H1 (cell line): ENCODE measurements around the gene WNT3A. TPM values are rescaled to one million over a fixed set of nuclear protein-coding genes. Genes with fewer than 3 reads are reported as not detected.

Source experiments
- CTCF ChIA-PET: fragments of 300-600 bp; sonication (Branson Sonifier 250); formaldehyde crosslinking; loops from one replicate; lab custom pipeline; 2021; ENCODE audit not compliant: partially characterized antibody; lab: Charles Lee
- POLR2A ChIA-PET: fragments of 300-600 bp; sonication (Branson Sonifier 250); formaldehyde crosslinking; loops from one replicate; lab custom pipeline; 2021; ENCODE audit warnings: inconsistent platforms; ENCODE audit not compliant: partially characterized antibody; lab: Charles Lee
- DNase-seq, 2 experiments: peaks; one replicate each; pipeline versions ENCODE4 v3.0.0 to v3.0.0-alpha.2; 2010 to 2022; ENCODE audit warnings: low spot score in 2 of 2, low read depth in 1 of 2, mixed read lengths in 1 of 2
- FAIRE-seq: peaks from 2 replicates; lab custom pipeline; 2011; peaks lifted over from hg19 to GRCh38; lab: Jason Lieb, UNC
- H2AFZ ChIP-seq: 2 replicates; pipeline ENCODE4 v1.8.1; 2012; ENCODE audit warnings: low read length, inconsistent platforms
- H2AK5ac ChIP-seq: 2 replicates; pipeline ENCODE4 v1.6.1; 2013; ENCODE audit warnings: low read depth, low read length
- H2BK120ac ChIP-seq: replicated peaks from 2 replicates; pipeline ENCODE3; 2013; ENCODE audit warnings: low read depth, low read length, inconsistent platforms
- H2BK12ac ChIP-seq: 2 replicates; pipeline ENCODE4 v1.6.1; 2013; ENCODE audit warnings: low read depth, low read length
- H2BK15ac ChIP-seq: 2 replicates; pipeline ENCODE4 v1.6.1; 2013; ENCODE audit warnings: low read length
- H2BK20ac ChIP-seq: 2 replicates; pipeline ENCODE4 v1.6.1; 2013; ENCODE audit warnings: low read length
- H2BK5ac ChIP-seq: 2 replicates; pipeline ENCODE4 v1.6.1; 2013; ENCODE audit warnings: low read depth, low read length
- H3K14ac ChIP-seq: 2 replicates; pipeline ENCODE4 v1.6.1; 2013; ENCODE audit warnings: inconsistent platforms; ENCODE audit not compliant: insufficient read length
- H3K18ac ChIP-seq: 2 replicates; pipeline ENCODE4 v1.6.1; 2013; ENCODE audit warnings: low read length; ENCODE audit errors: extremely low read depth
- H3K23ac ChIP-seq: 2 replicates; pipeline ENCODE4 v1.6.1; 2013; ENCODE audit warnings: inconsistent platforms; ENCODE audit not compliant: insufficient read length
- H3K23me2 ChIP-seq: 2 replicates; pipeline ENCODE4 v1.6.1; 2013; ENCODE audit warnings: low read depth, low read length
- H3K27ac ChIP-seq: 2 replicates; pipeline ENCODE4 v1.6.1; 2011; ENCODE audit warnings: low read depth, low read length, inconsistent platforms
- H3K27me3 ChIP-seq, 4 experiments: replicated peaks in 1 of 4; 1 replicate in 1 of 4; 2 replicates in 3 of 4; pipeline versions ENCODE4 v1.6.1 to v1.8.1; 2011 to 2013; ENCODE audit warnings: low read length in 3 of 4, mild to moderate bottlenecking in 3 of 4, inconsistent platforms in 2 of 4, mixed read lengths in 2 of 4, moderate library complexity in 1 of 4; ENCODE audit not compliant: control insufficient read depth in 3 of 4, insufficient read depth in 3 of 4; ENCODE audit errors: extremely low read depth in 1 of 4
- H3K36me3 ChIP-seq, 4 experiments: 2 replicates each; pipeline versions ENCODE4 v1.6.1 to v1.8.1; 2011 to 2013; ENCODE audit warnings: mild to moderate bottlenecking in 4 of 4, low read length in 3 of 4, moderate library complexity in 2 of 4, control low read depth in 1 of 4, inconsistent platforms in 1 of 4; ENCODE audit not compliant: insufficient read depth in 4 of 4, control insufficient read depth in 2 of 4
- H3K4ac ChIP-seq: replicated peaks from 2 replicates; pipeline ENCODE3; 2013; ENCODE audit warnings: low read length, low read depth, mixed read lengths, inconsistent platforms; ENCODE audit not compliant: insufficient read length
- H3K4me1 ChIP-seq, 4 experiments: replicated peaks in 1 of 4; 1 replicate in 1 of 4; 2 replicates in 3 of 4; pipeline versions ENCODE4 v1.6.1 to v1.8.1; 2011 to 2013; ENCODE audit warnings: low read length in 3 of 4, inconsistent platforms in 2 of 4, mixed read lengths in 1 of 4; ENCODE audit not compliant: insufficient read depth in 4 of 4, control insufficient read depth in 3 of 4
- H3K4me2 ChIP-seq, 2 experiments: 2 replicates each; pipeline versions ENCODE4 v1.6.1 to v1.8.1; 2011 to 2013; ENCODE audit warnings: low read depth in 2 of 2, low read length in 2 of 2, control low read depth in 1 of 2, inconsistent platforms in 1 of 2, mild to moderate bottlenecking in 1 of 2; ENCODE audit not compliant: insufficient read depth in 1 of 2
- H3K4me3 ChIP-seq, 4 experiments: fragments of 200-600, 300-600 bp in 1 of 4; sonication (generic), shearing (Covaris generic), sonication (Bioruptor Twin) in 1 of 4; 2 replicates each; pipeline versions ENCODE4 v1.5.1 to v1.8.1; 2011 to 2016; ENCODE audit warnings: low read length in 4 of 4, low read depth in 3 of 4, control low read depth in 2 of 4, inconsistent platforms in 2 of 4, mild to moderate bottlenecking in 2 of 4, mixed read lengths in 1 of 4, moderate library complexity in 1 of 4; ENCODE audit not compliant: insufficient read depth in 2 of 4; ENCODE audit errors: extremely low read depth in 1 of 4
- H3K56ac ChIP-seq: replicated peaks from 2 replicates; pipeline ENCODE3; 2013; ENCODE audit warnings: low read depth, mild to moderate bottlenecking, mixed read lengths, low read length, inconsistent platforms; ENCODE audit not compliant: insufficient read length
- H3K79me1 ChIP-seq: 2 replicates; pipeline ENCODE4 v1.6.1; 2013; ENCODE audit warnings: low read depth, low read length, control low read depth
- H3K79me2 ChIP-seq, 2 experiments: 2 replicates each; pipeline versions ENCODE4 v1.6.1 to v1.8.1; 2012 to 2013; ENCODE audit warnings: low read length in 2 of 2, mild to moderate bottlenecking in 2 of 2, inconsistent platforms in 1 of 2; ENCODE audit not compliant: insufficient read depth in 2 of 2, control insufficient read depth in 1 of 2
- H3K9ac ChIP-seq, 4 experiments: replicated peaks in 1 of 4; 1 replicate in 1 of 4; 2 replicates in 3 of 4; pipeline versions ENCODE4 v1.6.1 to v1.8.1; 2011 to 2013; ENCODE audit warnings: low read depth in 3 of 4, low read length in 3 of 4, control low read depth in 2 of 4, mild to moderate bottlenecking in 2 of 4, moderate library complexity in 2 of 4, inconsistent platforms in 1 of 4; ENCODE audit errors: extremely low read depth in 1 of 4
- H3K9me3 ChIP-seq, 2 experiments: 2 replicates each; pipeline versions ENCODE4 v1.6.1 to v1.8.1; 2012 to 2013; ENCODE audit warnings: mild to moderate bottlenecking in 2 of 2, moderate library complexity in 2 of 2, control low read depth in 1 of 2, inconsistent platforms in 1 of 2, low read depth in 1 of 2, low read length in 1 of 2, mixed read lengths in 1 of 2; ENCODE audit not compliant: insufficient read depth in 2 of 2
- H4K20me1 ChIP-seq, 2 experiments: replicated peaks in 1 of 2; 2 replicates each; pipeline versions ENCODE3 to v1.8.1; 2011 to 2013; ENCODE audit warnings: inconsistent platforms in 2 of 2, low read length in 2 of 2, mild to moderate bottlenecking in 1 of 2; ENCODE audit not compliant: insufficient read depth in 2 of 2, control insufficient read depth in 1 of 2
- H4K5ac ChIP-seq: 2 replicates; pipeline ENCODE4 v1.6.1; 2013; ENCODE audit warnings: low read length, low read depth, mixed read lengths, inconsistent platforms; ENCODE audit not compliant: insufficient read length
- H4K8ac ChIP-seq: 2 replicates; pipeline ENCODE4 v1.8.0; 2013; ENCODE audit warnings: mild to moderate bottlenecking, moderate library complexity, low read length, inconsistent platforms; ENCODE audit not compliant: insufficient read depth; ENCODE audit errors: extremely low read depth
- H4K91ac ChIP-seq: replicated peaks from 2 replicates; pipeline ENCODE3; 2013; ENCODE audit warnings: low read length, mixed read lengths, inconsistent platforms; ENCODE audit not compliant: insufficient read length
- BRCA1 ChIP-seq: IDR thresholded peaks from 2 replicates; pipeline ENCODE4 v1.6.1; 2012; ENCODE audit warnings: low read depth, low read length, improper control_type of control experiment
- CBX5 ChIP-seq: fragments of 300-800, 300-1000 bp; sonication (generic); IDR thresholded peaks from 2 replicates; pipeline ENCODE4 v1.7.1; 2016; ENCODE audit warnings: antibody characterized with exemption, low read length, low read depth
- CTBP2 ChIP-seq: IDR thresholded peaks from 2 replicates; pipeline ENCODE4 v1.7.0; 2011; ENCODE audit warnings: borderline replicate concordance, mild to moderate bottlenecking, moderate library complexity, mixed read lengths, low read length; ENCODE audit not compliant: insufficient read depth, insufficient read length
- CTCF ChIP-seq, 3 experiments: IDR thresholded peaks; 1 replicate in 2 of 3; 2 replicates in 1 of 3; pipeline versions ENCODE4 v1.5.1 to v1.6.1; 2011; ENCODE audit warnings: low read length in 3 of 3, mild to moderate bottlenecking in 3 of 3, inconsistent platforms in 2 of 3, low read depth in 1 of 3, moderate library complexity in 1 of 3; ENCODE audit not compliant: insufficient read depth in 1 of 3; ENCODE audit errors: control extremely low read depth in 1 of 3
- HDAC2 ChIP-seq, 2 experiments: fragments of 300-600 bp in 1 of 2; sonication (generic) in 1 of 2; IDR thresholded peaks; 2 replicates each; pipeline ENCODE4 v1.6.1; 2011 to 2012; ENCODE audit warnings: low read depth in 2 of 2, low read length in 2 of 2, mild to moderate bottlenecking in 2 of 2, moderate library complexity in 2 of 2, borderline replicate concordance in 1 of 2, inconsistent platforms in 1 of 2
- KDM4A ChIP-seq: IDR thresholded peaks from one replicate; pipeline ENCODE4 v1.7.1; 2012; ENCODE audit warnings: low read depth, mild to moderate bottlenecking, moderate library complexity, low read length, inconsistent platforms; ENCODE audit not compliant: severe bottlenecking
- RFX5 ChIP-seq: IDR thresholded peaks from 2 replicates; pipeline ENCODE4 v1.6.1; 2011; ENCODE audit warnings: low read depth, low read length, improper control_type of control experiment, borderline replicate concordance
- SAP30 ChIP-seq: fragments of 300-600 bp; sonication (generic); IDR thresholded peaks from 2 replicates; pipeline ENCODE4 v1.7.1; 2012; ENCODE audit warnings: low read length, moderate library complexity, mild to moderate bottlenecking, inconsistent platforms; ENCODE audit not compliant: insufficient read depth, insufficient replicate concordance
- WGBS, 2 experiments: shearing (Covaris generic) in 1 of 2; methylation state at CpG; one replicate each; pipeline versions ENCODE4 v1.1.6 to v1.1.7; 2013 to 2015; ENCODE audit warnings: low lambda C conversion rate in 2 of 2, mixed read lengths in 2 of 2, inconsistent platforms in 1 of 2, low coverage in 1 of 2, missing lambda C conversion rate in 1 of 2; ENCODE audit not compliant: insufficient replicate concordance in 2 of 2, insufficient coverage in 1 of 2, insufficient read length in 1 of 2; ENCODE audit errors: extremely low coverage in 1 of 2, missing lambda C conversion rate in 1 of 2; 5-methylcytosine and 5-hydroxymethylcytosine counted together
- polyA plus RNA-seq, 7 experiments: library from polyadenylated mRNA; depleted of rRNA in 3 of 7; stranded (reverse) in 5 of 7; unstranded in 2 of 7; fragments of >200 nt in 5 of 7; fragments of 200-250 nt in 2 of 7; gene quantifications; 1 replicate in 5 of 7; 2 replicates in 1 of 7; 4 replicates in 1 of 7; pipeline versions ENCODE4 v1.2.1 to v1.2.3, GENCODE V29; 2011 to 2013; ENCODE audit warnings: missing spikeins in 2 of 7, mixed read lengths in 2 of 7
- total RNA-seq: library from RNA; stranded (reverse); fragmentation: NEBNext Ultra II Directional; extraction: Animal tissue kit (Norgen Biotek cat#: 25700); gene quantifications from 2 replicates; pipeline ENCODE4 v1.2.1, GENCODE V29; 2021

The WNT3A gene
- total and polyA plus RNA-seq, 2 of the 8 experiments (the other 6 are each of a cell fraction or from before 2014, with no cell fraction given) = 0.08 to 0.19 TPM

GRCh38 chr1:228064741-228065542, 58.1 kb downstream of the WNT3A start:
- peaks cover 0 to 7% (median 0%) of the 10 kb centered on the region in 4 experiments; a peak in 2 of 7 replicates for H3K4me1 ChIP-seq
- H3K9me3 ChIP-seq = no peaks in the 10 kb centered on the region
- H3K27me3 ChIP-seq = peaks cover 22 to 80% (median 71%) of the 10 kb centered on the region in 4 experiments
- no peak for DNase-seq
- no peaks in the 10 kb centered on the region for H3K79me1 ChIP-seq
- H2BK20ac ChIP-seq = no peak overlapping the region
- peaks cover 9% of the 10 kb centered on the region; the same call in 1 of the 2 replicates for H3K23me2 ChIP-seq
- H3K79me2 ChIP-seq = no peaks in the 10 kb centered on the region
- H3K14ac ChIP-seq = no peak overlapping the region
- H2BK15ac ChIP-seq = no peak overlapping the region
- no peak overlapping the region for H2BK120ac ChIP-seq
- no peak overlapping the region for H3K56ac ChIP-seq
- H2AK5ac ChIP-seq = no peak overlapping the region
- H4K20me1 ChIP-seq = peaks cover 0 to 3% of the 10 kb centered on the region in 2 experiments
- H2BK5ac ChIP-seq = no peak overlapping the region
- H3K4ac ChIP-seq = no peak overlapping the region
- H2AFZ ChIP-seq = no peak overlapping the region
- peak overlapping the region in 1 of 2 experiments; percentile 7; a peak in 1 of 4 replicates for H3K4me2 ChIP-seq
- POLR2A ChIA-PET = no interaction called here
- H3K4me3 ChIP-seq = no peak overlapping the region
- H4K5ac ChIP-seq = no peak overlapping the region
- CTCF ChIA-PET = interaction anchor here (1.3 to 14.1 kb wide), 2 partner anchors 9 to 63 kb away, joined by 7 to 197 read pairs; partner anchors contain the start of gene WNT3A
- H3K27ac ChIP-seq = no peak overlapping the region
- no peak overlapping the region for H4K91ac ChIP-seq
- no peak overlapping the region for H3K23ac ChIP-seq
- H2BK12ac ChIP-seq = no peak overlapping the region
- H3K36me3 ChIP-seq = no peaks in the 10 kb centered on the region
- FAIRE-seq = no peak
- H3K9ac ChIP-seq = no peak overlapping the region
- H3K18ac ChIP-seq = no peak overlapping the region
- H4K8ac ChIP-seq = no peak overlapping the region
- WGBS, 2 experiments = 85% methylated on average over 13 of the region's 15 CpGs; no CpG with 5 or more reads in 1 of the 2 experiments
- TF ChIP-seq RFX5 (no peak), SAP30 (no peak), CBX5 (no peak), CTCF (IDR thresholded peaks at IDR 0.05; ENCODE audit: control extremely low read depth in 1 of 3, insufficient read depth in 1 of 3, low read depth in 1 of 3, low read length in 3 of 3) (no peak), CTBP2 (no peak), HDAC2 (IDR thresholded peaks at IDR 0.05; ENCODE audit: borderline replicate concordance in 1 of 2, low read depth in 2 of 2, low read length in 2 of 2) (no peak), BRCA1 (no peak), KDM4A (no peak)
